ENCODE measurements around the gene GGA3.

Gene GGA3

GRCh38 chr17:75246404-75246803 is 15.0 kb downstream of the GGA3 start:
- DNase-seq (ENCODE audit: low read depth in 4 of 4, low spot score in 1 of 4) = no peak

GRCh38 chr17:75245011-75245410 is 16.4 kb downstream of the GGA3 start:
- DNase-seq (ENCODE audit: low read depth in 4 of 4, low spot score in 1 of 4) = no peak

- DNase-seq (ENCODE audit: low read depth in 4 of 4, low spot score in 1 of 4) = no peak
Measured at GRCh38 chr17:75244133-75244866, 17.1 kb downstream of the GGA3 start.

- no peak for DNase-seq (ENCODE audit: low read depth in 4 of 4, low spot score in 1 of 4)
Measured at GRCh38 chr17:75242461-75243042, 18.9 kb downstream of the GGA3 start.

- DNase-seq (ENCODE audit: low read depth in 4 of 4, low spot score in 1 of 4) = no peak
Measured at GRCh38 chr17:75241996-75242460, 19.4 kb downstream of the GGA3 start.

GRCh38 chr17:75241502-75241901 is 19.9 kb downstream of the GGA3 start:
- DNase-seq (ENCODE audit: low read depth in 4 of 4, low spot score in 1 of 4) = no peak

- no peak for DNase-seq (ENCODE audit: low read depth in 4 of 4, low spot score in 1 of 4)
Measured at GRCh38 chr17:75241143-75241430, 20.3 kb downstream of the GGA3 start.

- DNase-seq (ENCODE audit: low read depth in 4 of 4, low spot score in 1 of 4) = no peak
Measured at GRCh38 chr17:75240394-75241142, 20.8 kb downstream of the GGA3 start.

GRCh38 chr17:75239778-75240393 is 21.5 kb downstream of the GGA3 start:
- DNase-seq (ENCODE audit: low read depth in 4 of 4, low spot score in 1 of 4) = no peak

- no peak for DNase-seq (ENCODE audit: low read depth in 4 of 4, low spot score in 1 of 4)
Measured at GRCh38 chr17:75239214-75239613, 22.2 kb downstream of the GGA3 start.

- DNase-seq (ENCODE audit: low read depth in 4 of 4, low spot score in 1 of 4) = peak in 2 of 4 experiments; percentile 44 to 50
Measured at GRCh38 chr17:75238684-75239191, 22.7 kb downstream of the GGA3 start.

GRCh38 chr17:75238020-75238580 is 23.3 kb downstream of the GGA3 start:
- DNase-seq (ENCODE audit: low read depth in 4 of 4, low spot score in 1 of 4) = no peak

GRCh38 chr17:75237100-75238014 is 24.0 kb downstream of the GGA3 start:
- no peak for DNase-seq (ENCODE audit: low read depth in 4 of 4, low spot score in 1 of 4)

GRCh38 chr17:75232786-75233185 is 28.6 kb downstream of the GGA3 start:
- no peak for DNase-seq (ENCODE audit: low read depth in 4 of 4, low spot score in 1 of 4)

GRCh38 chr17:75231741-75232464 is 29.5 kb downstream of the GGA3 start:
- DNase-seq (ENCODE audit: low read depth in 4 of 4, low spot score in 1 of 4) = no peak

- DNase-seq (ENCODE audit: low read depth in 4 of 4, low spot score in 1 of 4) = no peak
Measured at GRCh38 chr17:75231071-75231470, 30.3 kb downstream of the GGA3 start.

GRCh38 chr17:75228847-75229246 is 32.6 kb downstream of the GGA3 start:
- DNase-seq (ENCODE audit: low read depth in 4 of 4, low spot score in 1 of 4) = no peak

- DNase-seq (ENCODE audit: low read depth in 4 of 4, low spot score in 1 of 4) = no peak
Measured at GRCh38 chr17:75228305-75228704, 33.1 kb downstream of the GGA3 start.

GRCh38 chr17:75227729-75228128 is 33.7 kb downstream of the GGA3 start:
- DNase-seq (ENCODE audit: low read depth in 4 of 4, low spot score in 1 of 4) = no peak

- no peak for DNase-seq (ENCODE audit: low read depth in 4 of 4, low spot score in 1 of 4)
Measured at GRCh38 chr17:75225016-75225415, 36.4 kb downstream of the GGA3 start.
